Smooth muscle cell of the brain vasculature (primary cell): ENCODE measurements around the gene POU3F2.

Source experiments
- DNase-seq: peaks from one replicate; pipeline ENCODE4 v3.0.0-alpha.2; 2012; ENCODE audit warnings: low read depth, low spot score

POU3F2 gene

DNA sequence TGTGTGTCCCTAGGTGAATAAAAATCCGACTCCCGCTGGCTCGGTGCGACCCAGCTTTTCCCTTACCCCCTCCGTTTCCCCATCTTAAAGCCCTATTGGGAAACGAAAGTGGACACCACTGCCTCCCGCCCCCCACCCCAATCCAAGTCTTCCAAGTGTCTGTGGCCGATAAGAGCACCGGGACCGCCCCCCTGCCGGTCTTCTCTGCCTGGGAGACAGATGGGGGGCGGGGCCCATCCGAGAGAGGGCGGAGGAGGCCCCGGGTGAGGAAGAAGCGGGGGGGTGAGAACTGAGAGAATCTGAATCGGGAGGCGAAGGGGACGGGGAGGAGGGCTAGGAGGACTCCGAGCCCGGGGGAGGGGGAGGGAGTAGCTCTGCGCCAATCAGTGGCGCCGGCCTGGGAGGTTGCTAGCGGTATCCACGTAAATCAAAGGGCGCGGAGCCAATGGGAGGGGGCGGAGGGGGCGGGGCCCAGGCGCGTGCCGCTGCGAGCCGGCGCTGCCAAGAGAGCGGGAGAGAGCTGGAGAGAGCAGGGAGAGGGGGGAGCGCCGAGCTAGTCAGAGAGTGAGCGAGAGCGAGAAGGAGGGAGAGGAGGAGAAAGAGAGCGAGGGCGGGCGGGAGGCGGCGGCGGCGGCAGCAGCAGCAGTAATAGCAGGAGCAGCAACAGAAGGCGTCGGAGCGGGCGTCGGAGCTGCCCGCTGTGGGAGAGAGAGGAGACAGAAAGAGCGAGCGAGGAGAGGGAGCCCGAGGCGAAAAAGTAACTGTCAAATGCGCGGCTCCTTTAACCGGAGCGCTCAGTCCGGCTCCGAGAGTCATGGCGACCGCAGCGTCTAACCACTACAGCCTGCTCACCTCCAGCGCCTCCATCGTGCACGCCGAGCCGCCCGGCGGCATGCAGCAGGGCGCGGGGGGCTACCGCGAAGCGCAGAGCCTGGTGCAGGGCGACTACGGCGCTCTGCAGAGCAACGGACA is at the start of gene POU3F2:
TSS of gene POU3F2 (plus strand) at position 515 of the 972 bp plus-strand sequence. CDS start at position 815, 300 bp downstream.
- DNase-seq = no peak

DNA sequence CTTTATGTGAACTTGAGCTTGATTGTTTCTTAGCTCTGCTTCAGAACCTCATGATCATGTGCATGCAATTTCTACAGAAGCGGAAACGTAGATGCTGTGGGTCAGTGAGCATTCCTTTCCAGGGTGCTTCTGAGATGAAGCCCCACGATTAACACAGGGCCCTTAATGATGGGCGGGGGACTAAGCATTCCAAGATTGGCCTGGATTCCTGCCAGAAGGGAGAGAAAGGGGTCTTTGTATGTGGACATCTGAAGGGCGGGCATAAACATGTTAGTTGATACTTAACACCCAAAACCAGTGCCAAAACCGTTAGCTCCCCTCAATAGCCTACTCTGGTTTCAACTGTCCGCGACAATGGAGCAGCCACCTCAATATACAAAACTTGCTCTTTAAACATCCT is 46.9 kb upstream of the POU3F2 start:
- DNase-seq = no peak

DNA sequence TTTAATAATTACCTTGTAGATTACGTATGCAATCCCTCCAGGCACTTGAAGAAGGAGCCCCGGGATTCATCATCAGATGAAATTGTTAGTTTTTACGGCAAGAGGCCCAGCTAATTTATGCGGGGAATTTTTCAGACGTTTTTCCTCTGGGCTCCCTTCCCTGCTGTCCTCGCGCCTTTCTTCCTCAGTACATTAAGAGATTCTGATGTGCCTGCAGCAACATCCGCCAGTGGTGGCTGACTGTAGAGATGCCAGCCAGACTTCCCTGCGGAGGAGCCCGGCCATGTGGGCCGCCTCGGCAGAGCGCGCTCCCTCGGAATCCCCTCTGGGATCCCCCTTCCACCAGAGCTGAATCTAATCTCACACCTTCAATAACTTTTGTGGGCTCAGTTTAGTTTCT is 46.4 kb upstream of the POU3F2 start:
- no peak for DNase-seq

DNA sequence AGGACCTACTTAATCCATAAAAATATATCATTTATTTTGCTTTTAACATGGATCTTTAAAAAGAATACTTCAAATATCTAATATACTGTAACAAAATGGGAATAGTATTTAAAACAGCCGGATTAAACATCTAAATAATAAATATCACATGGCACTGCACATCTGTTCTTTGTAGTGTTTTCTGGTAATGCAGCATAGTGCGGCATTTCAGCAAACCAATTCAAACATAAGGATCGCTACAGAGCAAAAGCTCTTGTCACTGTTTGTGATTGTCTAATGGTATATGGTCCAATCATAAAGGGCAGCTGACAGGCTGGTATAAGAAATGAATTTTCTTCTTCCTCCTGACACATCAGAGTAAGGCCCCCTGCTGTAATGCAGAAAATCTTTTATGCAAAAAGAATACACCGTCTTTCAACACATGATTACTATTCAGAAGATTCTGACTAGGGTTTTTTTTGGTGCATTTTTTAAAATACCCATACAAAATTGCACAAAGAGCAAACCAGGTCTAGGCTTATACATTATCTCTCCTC is 40.0 kb upstream of the POU3F2 start:
- no peak for DNase-seq

DNA sequence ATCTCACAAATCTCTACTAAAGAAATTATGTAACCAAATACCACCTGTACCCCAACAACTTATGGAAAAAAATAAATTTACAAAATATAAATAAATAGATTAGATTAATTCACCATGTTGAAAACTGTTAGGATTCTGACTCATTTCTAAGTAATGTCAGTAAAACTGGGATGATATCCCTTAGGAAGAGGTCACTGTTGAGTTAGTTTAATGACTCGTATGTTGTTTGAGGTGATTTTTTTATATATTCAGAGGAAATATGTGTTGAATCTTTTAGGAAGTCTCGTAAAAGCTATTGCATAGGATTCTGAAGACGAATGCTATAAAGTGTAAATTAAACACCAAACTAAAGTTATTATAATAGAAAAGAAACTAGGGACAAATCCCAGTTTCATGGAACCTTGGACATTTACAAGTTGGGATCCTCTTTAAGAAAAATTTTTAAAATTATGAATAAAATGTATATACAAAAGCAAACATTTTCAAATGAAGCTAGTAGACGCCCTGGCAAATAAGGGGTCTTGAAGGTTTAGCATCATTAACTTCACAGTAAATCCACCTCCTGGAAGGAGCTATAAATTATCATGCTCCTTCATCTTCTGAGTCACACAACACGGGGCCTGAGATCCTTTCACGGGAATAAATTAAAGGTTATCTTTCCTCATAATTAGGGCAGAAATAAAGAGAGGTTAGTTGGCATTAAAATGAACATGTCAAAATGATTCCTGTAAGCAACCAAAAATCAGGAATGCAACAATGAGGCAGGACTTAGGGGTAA is 37.0 kb upstream of the POU3F2 start:
- no peak for DNase-seq

DNA sequence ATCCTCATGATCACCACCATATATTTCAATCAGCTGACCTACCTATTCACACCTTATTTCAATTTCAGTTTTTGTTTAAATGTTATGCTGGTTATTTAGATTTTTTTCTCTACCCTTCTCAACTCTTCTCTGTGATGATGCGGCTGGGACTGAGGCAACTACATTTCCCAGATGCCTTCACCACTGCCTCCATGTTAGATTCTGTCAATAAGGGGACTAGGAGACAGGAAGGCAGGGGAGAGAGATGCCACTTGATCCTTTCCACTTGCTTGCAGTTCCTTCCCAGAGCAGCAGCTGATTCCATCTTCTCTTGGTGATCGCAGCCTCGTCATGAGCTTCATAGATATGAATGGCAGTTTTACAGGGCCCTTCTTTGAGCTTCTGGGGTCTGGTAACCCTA is 33.5 kb upstream of the POU3F2 start:
- no peak for DNase-seq

DNA sequence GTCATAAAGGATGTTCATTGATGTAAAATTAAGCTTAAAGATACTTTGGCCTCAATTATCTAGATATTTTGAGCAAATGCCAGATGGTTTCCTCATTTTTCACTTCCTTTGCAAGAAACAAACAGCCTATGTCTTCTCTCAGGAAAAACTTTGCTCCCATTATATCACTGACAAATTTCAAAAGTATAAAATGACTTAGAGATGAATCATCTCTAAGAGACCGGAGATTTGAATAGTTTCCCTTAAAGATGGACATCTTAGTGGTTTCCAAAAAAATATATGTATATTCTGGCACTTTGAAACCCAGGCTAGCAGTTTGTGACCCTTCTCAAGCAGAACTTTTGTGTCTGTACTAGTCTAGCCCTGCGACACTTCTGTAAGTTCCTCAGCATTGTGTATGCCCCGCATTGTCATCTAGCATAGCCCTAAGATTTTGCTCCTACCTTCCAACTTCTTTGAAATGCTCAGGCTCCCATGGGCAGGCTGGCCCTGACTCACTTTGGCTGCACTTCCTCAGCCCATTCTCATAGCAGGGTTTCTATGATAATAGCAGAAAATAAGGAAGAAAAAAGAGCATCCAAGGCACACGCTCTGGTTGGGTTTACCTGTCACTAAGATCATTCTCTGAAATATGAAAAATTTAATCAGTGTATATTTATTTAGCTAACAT is 25.7 kb upstream of the POU3F2 start:
- no peak for DNase-seq

DNA sequence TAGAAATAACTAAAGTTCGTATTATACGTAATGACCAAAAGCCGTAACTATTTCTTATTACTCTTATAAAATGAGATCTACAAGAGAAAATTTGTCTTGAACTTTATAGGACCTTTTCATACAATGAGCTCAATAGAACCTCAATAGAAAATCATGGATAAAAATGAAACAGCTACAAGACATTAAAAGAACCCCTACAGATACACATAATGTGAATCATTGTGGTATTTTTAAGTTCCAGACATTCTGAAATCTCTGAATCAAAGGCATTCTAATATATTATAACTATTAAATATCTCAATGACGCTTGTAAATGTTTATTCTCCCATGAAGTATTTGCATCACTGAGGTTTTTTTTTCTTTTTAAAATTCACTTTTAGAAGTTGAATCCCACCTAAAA is 22.2 kb upstream of the POU3F2 start:
- no peak for DNase-seq

DNA sequence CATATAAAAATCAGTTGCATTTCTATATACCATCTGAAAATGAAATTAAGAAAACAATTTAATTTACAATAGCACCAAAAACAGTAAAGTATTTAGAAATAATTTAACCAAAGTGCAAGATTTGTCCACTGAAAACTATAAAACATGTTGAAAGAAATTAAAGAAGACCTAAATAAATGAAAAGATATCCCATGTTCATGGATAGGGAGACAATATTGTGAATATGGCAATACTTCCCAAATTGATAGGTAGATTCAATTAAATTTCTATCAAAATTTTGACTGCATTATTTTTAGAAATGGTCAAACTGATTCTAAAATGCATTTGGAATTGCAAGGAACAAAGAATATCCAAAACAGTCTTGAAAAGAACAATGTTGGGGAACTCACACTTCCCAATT is 17.6 kb upstream of the POU3F2 start:
- DNase-seq = no peak

DNA sequence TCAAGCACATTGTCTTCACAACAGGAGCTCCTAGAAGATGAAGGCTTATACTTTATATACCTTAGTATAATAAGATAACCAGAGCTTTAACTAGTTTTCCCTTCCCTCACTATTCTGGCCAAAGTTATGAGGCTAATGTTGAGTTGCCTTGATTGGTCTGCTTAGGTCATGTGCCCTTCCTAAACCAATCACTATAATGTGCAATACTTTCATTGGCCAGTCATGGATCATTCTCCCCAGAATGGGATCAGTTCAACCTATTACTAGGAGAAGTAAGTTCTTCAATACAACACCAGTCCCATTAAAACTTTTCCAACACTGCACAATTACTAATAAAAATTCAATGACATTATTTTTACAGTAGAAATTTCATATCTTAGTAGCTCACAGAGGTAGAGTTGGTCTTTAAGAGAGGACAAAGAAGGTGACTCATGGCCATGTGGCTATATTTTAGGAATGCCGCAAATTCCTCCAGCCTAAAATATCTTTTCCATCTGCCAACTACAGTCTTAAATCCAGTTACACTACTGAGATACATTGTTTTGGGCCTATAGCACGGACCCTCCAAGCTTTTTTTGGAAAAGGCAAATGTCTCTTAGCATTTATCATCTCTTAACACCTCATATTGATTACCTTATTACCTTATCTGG is 12.5 kb upstream of the POU3F2 start:
- no peak for DNase-seq

DNA sequence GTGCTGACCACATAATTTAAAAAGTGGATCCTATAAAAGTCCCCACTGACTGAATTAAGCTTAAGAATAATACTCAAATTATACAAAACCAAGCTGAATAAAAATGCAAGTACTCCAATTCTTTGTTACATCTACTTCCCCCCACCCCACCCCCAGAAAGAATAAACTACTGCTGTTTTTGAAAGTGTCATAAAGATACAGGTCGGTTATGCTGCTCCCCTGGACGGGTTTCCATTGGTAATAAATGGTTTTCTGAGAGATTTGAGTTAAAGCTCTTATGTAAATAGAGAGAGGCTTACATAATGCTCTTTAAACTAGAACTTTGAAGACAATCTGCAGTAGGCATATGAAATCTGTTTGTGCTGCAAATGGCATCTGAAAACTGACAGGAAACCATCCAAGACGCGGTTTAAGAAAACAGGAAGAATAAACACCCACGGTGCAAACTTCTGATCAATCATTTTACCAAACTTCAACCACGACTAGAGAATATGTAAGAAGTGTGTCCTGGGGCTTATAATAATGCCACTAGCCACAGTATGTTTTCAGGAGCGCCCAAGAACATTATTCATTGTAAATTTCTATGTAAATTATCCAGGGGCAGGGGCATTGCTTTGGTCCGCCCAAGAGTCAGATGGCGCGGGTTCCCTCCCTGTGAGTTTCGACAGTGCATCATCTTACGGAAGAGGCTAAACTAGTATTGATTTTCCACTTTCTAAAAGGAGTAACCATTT is 10.8 kb upstream of the POU3F2 start:
- DNase-seq = no peak

DNA sequence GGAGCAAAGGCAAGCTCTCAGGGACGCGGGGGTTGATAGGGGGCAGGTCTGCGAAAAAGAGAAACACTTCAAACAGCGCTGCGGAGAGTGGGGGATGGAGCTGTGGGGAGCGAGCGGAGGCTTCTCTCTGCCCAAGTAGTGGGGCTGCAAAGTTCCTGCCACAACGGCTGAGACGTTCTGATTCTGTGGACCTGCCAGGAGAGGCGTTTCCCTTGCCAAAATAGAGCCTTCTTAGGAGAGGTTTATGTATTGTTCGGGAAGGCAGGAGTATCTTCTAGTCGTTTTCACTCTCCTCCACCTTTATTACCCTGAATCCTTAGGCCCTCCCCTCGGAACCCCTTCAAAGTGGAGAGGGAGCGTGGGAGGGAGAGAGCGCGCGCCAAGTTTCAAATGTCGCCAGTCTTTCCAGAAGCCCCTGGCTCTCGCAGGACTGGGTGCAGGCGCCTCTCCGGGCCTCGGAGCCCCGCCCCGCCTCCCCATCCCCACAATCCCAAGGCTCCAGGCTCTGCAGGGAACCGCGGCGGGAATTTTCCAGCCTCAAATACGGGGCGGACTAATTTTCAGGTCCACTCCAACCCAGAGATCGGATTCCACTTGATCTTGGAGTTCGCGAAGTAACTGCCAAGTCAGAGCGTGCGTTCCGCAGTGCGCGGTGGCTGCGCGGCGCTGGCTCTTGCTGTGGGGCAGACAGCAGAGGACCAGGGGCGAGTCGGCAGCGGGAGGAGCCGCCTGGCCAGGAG is 10.0 kb upstream of the POU3F2 start:
- no peak for DNase-seq

DNA sequence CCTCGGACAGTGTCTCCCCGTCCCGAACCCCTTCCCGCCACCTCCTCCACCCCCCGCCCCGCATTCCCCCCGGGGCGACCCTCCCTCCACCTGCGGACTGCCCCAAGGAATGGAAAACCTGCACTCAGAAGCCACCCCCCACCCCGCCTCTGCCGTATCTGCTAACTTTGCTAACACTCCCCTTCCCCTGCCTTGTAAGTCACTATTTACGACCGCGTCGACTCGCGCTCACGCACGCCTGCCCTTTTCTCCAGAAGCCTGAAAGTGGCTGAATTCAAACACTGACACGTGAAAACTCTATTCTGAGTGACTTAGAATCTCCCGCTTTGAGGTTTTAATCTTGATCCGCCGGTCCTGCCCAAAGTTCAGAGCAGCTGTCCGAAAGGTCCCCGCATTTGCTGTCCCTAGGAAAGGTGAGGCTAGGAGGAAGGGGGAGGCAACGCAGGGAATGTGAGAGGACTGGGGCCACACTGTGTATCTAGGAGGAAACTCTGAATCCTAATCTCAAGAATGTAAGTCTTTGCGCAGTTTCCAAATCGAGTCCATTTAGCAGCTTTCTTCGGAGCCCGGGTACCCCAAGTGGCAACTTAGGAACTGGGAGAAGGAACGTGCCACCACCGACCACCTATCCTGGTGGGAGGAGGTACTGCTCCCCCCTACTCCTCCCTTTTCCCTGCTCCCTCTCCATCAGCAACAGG is 9.3 kb upstream of the POU3F2 start:
- DNase-seq = no peak

DNA sequence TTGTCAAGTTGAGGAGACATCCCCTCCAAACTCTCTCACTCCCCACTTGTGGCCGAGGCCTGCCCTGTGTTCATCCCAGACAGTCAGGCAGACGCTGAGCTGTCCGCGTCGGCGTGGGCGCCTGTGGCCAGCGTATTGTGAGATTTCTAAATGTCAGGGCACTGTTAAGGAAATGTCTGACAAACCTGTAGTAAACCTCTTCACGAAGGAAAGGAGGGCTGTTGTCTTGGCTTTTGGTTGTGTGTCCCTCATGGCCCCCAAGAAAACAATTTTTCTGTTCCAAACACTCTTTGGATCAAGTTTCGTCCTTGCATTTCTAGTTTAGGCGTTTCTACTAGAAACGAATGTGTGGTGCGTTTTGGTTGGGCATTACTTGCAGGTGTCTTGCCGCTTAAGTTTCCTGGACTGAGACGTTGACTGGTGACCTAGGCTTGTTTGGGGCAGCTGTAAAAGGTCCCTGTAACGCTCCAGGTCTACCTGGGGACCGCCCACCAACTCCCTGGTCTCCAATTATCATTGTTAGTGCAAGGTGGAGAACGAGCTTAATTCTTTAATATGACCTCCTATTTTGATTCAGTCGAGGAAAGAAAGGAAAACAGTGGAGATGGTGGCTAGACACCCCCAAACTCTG is 8.7 kb upstream of the POU3F2 start:
- DNase-seq = no peak

DNA sequence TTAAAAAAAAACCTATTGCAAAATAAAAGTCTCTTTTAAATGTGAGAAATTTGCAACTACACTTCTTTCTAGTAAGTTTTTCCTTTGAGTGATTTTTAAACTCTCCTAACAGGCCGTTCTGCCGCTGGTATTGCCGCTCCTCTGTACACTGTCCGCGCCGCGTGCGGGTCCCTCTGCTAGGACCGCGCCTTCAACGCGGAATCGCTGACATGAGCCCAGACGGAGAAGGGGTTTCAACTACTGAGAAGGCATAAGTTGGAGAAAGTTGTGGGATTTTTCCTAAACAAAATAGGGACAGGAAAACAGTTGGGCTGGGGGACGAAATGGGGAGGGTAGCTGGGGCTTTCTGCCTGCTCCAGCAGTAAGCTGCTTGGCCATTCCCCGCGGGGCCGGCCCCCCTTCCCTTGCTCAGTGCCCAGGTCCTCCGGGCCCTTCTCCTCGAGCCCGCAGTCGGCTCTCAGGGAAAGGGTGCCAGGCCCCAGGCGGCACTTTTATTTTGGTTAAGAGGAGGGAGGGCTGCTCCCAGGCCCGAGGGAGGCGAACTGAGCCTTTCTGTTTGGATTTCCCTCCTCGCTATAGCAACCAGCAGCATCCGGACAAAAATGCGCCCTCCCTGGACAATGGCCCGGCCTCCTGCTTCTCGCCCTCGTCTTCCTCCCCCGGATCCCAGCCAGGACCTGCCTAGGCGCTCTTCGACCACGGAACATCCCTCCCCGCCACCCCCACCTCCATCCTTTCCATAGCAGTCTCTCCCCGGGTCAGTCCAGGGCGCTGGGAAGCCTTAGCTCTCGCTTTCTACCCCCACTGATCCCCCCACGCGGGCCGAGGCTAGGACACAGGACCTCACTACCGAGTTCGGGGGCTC is 6.8 kb upstream of the POU3F2 start:
- no peak for DNase-seq

DNA sequence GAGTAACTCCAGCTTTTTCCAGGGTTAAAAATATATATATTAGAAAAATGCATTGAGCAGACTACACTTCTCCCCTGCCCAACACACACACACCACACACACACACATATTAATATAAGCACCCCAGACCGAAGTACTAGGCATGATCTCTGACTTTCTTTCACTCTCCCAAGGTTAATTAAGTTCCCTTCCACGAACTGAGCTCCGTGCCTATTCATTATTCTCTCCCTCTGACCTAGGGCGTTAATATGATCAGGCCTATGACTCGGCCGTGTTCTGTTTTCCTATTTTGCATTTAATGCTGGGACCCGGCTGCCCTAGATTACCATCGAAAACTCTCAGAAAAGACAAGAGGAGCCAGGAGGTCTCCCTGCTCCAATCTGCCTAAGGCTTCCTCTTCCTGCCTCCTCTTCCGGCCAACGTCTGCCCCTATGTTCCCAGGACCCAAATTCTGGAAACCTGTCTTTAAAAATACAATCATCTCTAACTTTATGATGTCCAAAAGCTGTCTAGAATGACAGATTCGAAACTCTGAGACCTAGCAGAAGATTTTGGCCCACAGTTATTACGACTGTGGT is 6.1 kb upstream of the POU3F2 start:
- DNase-seq = no peak

DNA sequence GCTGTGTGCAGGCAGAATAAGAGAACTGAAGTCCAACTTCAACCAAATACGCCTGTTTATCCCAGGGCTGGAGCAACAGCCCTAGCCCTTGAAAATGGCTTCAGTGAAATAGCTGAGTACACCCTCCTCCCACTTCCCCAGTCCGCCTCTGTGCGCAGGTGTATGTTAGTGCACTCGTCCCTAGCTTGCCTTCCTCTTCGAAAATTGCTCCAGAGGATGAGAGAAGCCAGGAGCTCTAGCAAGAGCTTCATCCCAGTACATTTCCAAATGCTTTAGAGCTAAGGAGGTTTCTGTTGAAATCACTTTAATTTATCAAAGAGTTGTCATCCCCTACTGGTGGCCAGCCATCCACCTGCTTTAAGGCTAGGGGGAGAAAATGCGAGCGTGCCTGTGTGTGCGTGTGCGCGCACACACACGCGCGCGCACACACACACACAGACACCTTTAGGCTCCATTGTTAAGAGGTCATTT is 5.4 kb upstream of the POU3F2 start:
- DNase-seq = no peak
